Keratinocyte (primary cell): ENCODE data around the gene ADGRV1.

Source experiments
- EZH2 ChIP-seq: IDR thresholded peaks from one replicate; pipeline ENCODE4 v1.6.1; 2012; ENCODE audit warnings: inconsistent platforms, mild to moderate bottlenecking, low read length, moderate library complexity
- TF ChIP-seq, protein P1 (sequence below), 3 experiments: IDR thresholded peaks in 1 of 3; conservative IDR thresholded peaks in 1 of 3; optimal IDR thresholded peaks in 1 of 3; 2 replicates in 2 of 3; 3 replicates in 1 of 3; pipeline versions ENCODE3 to v1.5.1; 2011; ENCODE audit warnings: low read length in 3 of 3, mild to moderate bottlenecking in 3 of 3, moderate library complexity in 2 of 3, control low read depth in 1 of 3, inconsistent platforms in 1 of 3; ENCODE audit not compliant: insufficient read depth in 2 of 3; ENCODE audit errors: extremely low read depth in 1 of 3

DNA sequence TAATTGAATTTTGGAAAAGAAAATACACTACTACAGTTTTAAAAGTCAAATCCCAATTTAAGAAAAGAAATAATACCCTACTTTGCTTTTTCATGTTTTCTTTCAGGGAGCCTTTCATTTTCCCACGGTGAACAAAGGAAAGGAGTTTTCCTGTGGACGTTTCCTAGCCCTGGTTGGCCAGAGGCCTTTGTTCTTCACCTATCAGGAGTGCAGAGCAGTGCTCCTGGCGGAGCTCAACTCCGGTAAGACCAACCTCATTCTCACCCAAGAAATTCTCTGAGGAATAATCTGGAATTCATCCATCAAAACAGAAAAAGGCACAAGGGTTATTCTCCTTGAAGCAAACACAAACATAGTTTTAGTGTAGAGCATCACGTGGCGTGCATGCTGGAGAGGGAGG lies 248.9 kb downstream of the ADGRV1 start:
- no peak for TF ChIP-seq EZH2
- TF ChIP-seq, protein P1, sequence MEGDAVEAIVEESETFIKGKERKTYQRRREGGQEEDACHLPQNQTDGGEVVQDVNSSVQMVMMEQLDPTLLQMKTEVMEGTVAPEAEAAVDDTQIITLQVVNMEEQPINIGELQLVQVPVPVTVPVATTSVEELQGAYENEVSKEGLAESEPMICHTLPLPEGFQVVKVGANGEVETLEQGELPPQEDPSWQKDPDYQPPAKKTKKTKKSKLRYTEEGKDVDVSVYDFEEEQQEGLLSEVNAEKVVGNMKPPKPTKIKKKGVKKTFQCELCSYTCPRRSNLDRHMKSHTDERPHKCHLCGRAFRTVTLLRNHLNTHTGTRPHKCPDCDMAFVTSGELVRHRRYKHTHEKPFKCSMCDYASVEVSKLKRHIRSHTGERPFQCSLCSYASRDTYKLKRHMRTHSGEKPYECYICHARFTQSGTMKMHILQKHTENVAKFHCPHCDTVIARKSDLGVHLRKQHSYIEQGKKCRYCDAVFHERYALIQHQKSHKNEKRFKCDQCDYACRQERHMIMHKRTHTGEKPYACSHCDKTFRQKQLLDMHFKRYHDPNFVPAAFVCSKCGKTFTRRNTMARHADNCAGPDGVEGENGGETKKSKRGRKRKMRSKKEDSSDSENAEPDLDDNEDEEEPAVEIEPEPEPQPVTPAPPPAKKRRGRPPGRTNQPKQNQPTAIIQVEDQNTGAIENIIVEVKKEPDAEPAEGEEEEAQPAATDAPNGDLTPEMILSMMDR (optimal IDR thresholded peaks at IDR 0.05 in 1 of 3, IDR thresholded peaks at IDR 0.05 in 1 of 3, conservative IDR thresholded peaks at IDR 0.05 in 1 of 3; ENCODE audit: extremely low read depth in 1 of 3, insufficient read depth in 2 of 3, low read length in 3 of 3): no peak
